Fibroblast of villous mesenchyme (primary cell): ENCODE data around the gene NUDT1. TPM values are rescaled to one million over a fixed set of nuclear protein-coding genes. Genes with fewer than 3 reads are reported as not detected.

ENCODE experiments used
- DNase-seq: peaks from one replicate; pipeline ENCODE4 v3.0.0-alpha.2; 2010; ENCODE audit warnings: low read depth
- H3K4me3 ChIP-seq: 2 replicates; pipeline ENCODE4 v1.5.1; 2011; ENCODE audit warnings: low read depth, mild to moderate bottlenecking, low read length
- total RNA-seq: library from RNA; depleted of rRNA; stranded (reverse); fragments of >200 nt; gene quantifications from 2 replicates; pipeline ENCODE4 v1.2.3, GENCODE V29; 2012
- TF ChIP-seq, protein P1 (sequence below): IDR thresholded peaks from 2 replicates; pipeline ENCODE4 v1.5.1; 2012; ENCODE audit warnings: low read depth, mild to moderate bottlenecking, low read length; ENCODE audit not compliant: insufficient read depth

Gene NUDT1
- total RNA-seq, 1 donor, result 13.4 TPM

DNA sequence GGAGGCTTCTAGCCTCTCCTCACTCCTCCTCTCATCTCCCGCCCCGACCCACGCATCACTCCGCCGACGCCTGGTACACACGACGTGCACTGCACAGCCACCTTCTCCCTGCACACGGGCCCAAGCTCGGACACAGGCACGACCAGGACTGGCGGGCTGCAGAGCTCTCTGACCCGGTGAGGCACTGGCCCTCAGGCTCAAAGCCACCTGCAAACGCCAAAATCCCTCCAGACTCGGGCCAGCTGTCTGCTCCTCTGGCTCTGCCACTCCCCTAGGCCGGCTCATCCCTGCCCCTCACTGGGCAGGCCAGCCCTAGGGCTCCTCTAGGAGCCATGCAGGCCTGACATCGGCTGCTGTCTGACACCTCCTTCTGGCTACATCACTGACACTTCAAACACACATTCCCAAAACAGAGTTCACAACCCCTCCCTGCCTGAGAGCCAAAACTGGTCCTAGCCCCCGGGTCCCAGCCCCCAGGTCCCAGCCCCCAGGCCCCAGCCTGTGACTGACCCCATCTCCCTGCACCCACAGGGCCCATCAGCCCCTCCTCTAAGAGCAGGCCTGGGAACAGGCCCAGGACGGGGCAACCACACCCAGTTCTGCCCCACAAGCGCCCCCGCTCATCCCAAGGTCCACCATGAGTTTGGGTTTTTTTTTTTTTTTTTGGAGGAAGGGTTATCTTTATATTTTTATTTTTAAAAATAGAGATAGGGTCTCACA, 44.4 kb upstream of the NUDT1 start:
- TF ChIP-seq, protein P1, sequence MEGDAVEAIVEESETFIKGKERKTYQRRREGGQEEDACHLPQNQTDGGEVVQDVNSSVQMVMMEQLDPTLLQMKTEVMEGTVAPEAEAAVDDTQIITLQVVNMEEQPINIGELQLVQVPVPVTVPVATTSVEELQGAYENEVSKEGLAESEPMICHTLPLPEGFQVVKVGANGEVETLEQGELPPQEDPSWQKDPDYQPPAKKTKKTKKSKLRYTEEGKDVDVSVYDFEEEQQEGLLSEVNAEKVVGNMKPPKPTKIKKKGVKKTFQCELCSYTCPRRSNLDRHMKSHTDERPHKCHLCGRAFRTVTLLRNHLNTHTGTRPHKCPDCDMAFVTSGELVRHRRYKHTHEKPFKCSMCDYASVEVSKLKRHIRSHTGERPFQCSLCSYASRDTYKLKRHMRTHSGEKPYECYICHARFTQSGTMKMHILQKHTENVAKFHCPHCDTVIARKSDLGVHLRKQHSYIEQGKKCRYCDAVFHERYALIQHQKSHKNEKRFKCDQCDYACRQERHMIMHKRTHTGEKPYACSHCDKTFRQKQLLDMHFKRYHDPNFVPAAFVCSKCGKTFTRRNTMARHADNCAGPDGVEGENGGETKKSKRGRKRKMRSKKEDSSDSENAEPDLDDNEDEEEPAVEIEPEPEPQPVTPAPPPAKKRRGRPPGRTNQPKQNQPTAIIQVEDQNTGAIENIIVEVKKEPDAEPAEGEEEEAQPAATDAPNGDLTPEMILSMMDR, result no peak
- H3K4me3 ChIP-seq, result no peak overlapping the region
- DNase-seq, result no peak

DNA sequence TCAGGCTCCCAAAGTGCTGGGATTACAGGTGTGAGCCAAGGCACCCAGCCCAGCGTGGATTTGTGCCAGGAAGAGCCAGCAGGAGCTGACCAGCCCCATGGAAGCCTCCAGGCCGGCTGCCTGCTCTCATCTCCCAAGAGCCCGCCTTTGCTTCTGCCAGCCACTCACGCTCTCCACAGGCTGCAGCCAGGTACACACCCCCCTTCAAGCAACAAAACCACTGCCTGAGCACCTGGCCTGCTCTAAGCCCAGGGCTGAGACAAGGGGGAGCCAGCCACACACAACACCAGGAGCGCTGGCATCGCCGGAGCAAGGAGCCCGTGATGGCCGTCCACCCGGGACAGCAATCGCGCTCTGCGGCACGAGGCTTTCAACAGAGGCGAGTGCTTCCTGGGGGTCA, 43.8 kb upstream of the NUDT1 start:
- no peak overlapping the region for H3K4me3 ChIP-seq
- TF ChIP-seq, protein P1, result no peak
- DNase-seq, result no peak

DNA sequence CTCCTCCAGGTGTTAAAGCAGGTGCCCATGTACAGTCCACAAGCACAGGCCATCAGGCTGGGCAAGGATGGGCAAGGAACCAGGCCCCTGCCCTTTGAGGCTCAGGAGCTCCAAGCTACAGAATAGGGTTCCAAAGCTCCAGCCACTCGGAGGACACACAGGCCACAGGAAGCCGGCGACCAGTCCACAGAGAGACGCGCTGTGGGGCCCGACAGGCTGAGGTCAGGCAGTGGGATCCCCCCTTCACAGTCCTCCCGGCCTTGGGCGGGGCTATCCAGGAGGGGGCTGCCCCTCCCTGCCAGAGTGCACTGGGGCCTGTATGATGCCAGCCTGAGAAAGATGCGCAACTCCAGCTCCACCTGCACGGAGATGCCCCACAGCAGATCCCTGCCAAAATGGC, 43.3 kb upstream of the NUDT1 start:
- TF ChIP-seq, protein P1, result no peak
- DNase-seq, result no peak
- no peak overlapping the region for H3K4me3 ChIP-seq

DNA sequence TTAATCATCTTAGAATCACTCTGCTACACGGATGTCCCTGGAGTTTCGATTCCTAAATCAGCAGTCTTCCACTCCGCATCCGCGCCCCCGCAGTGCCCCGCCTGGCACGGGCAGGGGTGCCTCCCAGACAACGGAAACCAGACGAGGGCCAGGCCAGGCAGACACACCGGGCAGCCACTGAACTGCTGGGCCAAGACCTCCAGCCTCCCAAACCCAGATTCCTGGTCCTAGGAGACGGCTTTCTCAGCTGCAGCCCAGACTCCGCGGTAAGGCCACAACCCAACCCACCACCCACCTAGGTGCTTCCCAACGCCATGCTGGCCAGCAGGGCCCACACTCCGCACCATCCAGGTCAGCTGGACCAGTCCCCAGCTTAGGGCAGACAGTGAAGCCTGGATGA, 42.5 kb upstream of the NUDT1 start:
- no peak overlapping the region for H3K4me3 ChIP-seq
- DNase-seq, result no peak
- TF ChIP-seq, protein P1, result no peak

DNA sequence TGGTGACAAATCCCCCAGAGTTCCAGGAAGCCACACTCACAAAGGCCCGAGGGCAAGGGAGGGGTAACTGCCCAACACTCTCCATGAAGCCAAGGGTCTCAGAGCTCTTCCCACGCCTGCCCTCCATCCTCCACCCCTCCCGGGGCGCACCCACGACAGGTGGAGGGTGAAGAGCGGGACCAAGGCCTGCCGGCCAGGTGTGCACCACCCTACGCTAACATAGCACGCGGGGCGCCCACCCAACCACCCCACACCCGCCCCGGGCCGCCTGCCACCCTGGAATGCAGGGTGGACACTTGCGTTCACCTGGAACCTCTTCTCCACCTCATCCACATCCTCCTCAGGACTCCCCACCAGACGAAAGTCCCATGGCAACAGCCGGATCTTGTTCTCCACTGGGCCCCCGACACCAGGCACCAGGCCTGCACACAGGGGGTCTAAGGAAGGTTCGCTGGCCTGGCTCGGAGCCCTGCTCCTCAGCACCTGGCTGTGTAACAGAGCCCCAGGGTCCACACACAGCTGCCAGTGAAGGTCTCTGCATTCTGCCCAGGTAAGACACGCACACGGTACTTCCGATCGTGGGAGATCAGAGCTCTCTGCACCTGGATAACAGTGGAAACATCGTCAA, 42.0 kb upstream of the NUDT1 start:
- no peak for DNase-seq
- TF ChIP-seq, protein P1, result no peak
- no peak overlapping the region for H3K4me3 ChIP-seq

DNA sequence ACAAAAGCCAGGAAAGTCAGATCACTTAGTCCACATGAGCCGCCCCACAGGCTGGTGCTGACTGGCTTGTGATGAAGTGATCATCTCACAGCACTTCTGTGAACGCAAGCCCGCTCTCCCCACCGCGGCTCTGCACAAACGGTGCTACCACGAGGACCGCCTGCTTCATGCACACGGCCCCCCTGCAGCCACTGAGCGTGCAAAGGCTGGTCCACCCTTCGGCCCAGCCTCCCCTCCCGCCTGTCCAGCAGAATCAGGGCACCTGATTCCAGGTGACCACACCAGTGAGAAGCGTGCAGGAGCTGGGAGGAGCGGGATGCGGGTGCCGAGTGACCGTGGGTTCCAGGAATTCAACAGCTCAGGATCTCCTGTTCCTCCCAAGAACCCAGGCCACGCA, 41.4 kb upstream of the NUDT1 start:
- TF ChIP-seq, protein P1, result no peak
- no peak for DNase-seq
- no peak overlapping the region for H3K4me3 ChIP-seq
